Astrocyte (in vitro differentiated cells and primary cell): ENCODE data around the gene CCL17. TPM values are rescaled to one million over a fixed set of nuclear protein-coding genes. Genes with fewer than 3 reads are reported as not detected.

Experiments
- DNase-seq: peaks from one replicate; pipeline ENCODE4 v3.0.0-alpha.2; 2010; ENCODE audit warnings: low read depth
- FAIRE-seq: peaks from 2 replicates; lab custom pipeline; 2011; peaks lifted over from hg19 to GRCh38; lab: Jason Lieb, UNC
- H2AFZ ChIP-seq: 2 replicates; pipeline ENCODE4 v1.6.0; 2012; ENCODE audit warnings: low read depth, low read length, inconsistent platforms
- H3K27ac ChIP-seq: 2 replicates; pipeline ENCODE4 v1.5.1; 2011; ENCODE audit warnings: low read depth, low read length, inconsistent platforms
- H3K27me3 ChIP-seq: 2 replicates; pipeline ENCODE4 v1.6.0; 2011; ENCODE audit warnings: low read length, inconsistent platforms; ENCODE audit not compliant: insufficient read depth
- H3K36me3 ChIP-seq: 2 replicates; pipeline ENCODE4 v1.5.1; 2011; ENCODE audit warnings: low read length, inconsistent platforms; ENCODE audit not compliant: insufficient read depth
- H3K4me1 ChIP-seq: 2 replicates; pipeline ENCODE4 v1.5.1; 2011; ENCODE audit warnings: low read length, inconsistent platforms; ENCODE audit not compliant: insufficient read depth
- H3K4me2 ChIP-seq: 2 replicates; pipeline ENCODE4 v1.6.0; 2012; ENCODE audit warnings: low read length, inconsistent platforms
- H3K4me3 ChIP-seq: 2 replicates; pipeline ENCODE4 v1.5.1; 2011; ENCODE audit warnings: low read depth, mild to moderate bottlenecking, low read length, inconsistent platforms; ENCODE audit not compliant: insufficient read depth
- H3K79me2 ChIP-seq: 2 replicates; pipeline ENCODE4 v1.6.0; 2012; ENCODE audit warnings: mild to moderate bottlenecking, low read length, inconsistent platforms; ENCODE audit not compliant: insufficient read depth
- H3K9ac ChIP-seq: 2 replicates; pipeline ENCODE4 v1.6.0; 2012; ENCODE audit warnings: mild to moderate bottlenecking, low read length, inconsistent platforms
- H3K9me3 ChIP-seq: 2 replicates; pipeline ENCODE4 v1.5.1; 2012; ENCODE audit warnings: low read depth, mild to moderate bottlenecking, low read length, inconsistent platforms; ENCODE audit not compliant: insufficient read depth
- H4K20me1 ChIP-seq: 2 replicates; pipeline ENCODE4 v1.6.0; 2012; ENCODE audit warnings: low read length, inconsistent platforms; ENCODE audit not compliant: insufficient read depth
- H3K27ac Mint-ChIP-seq: one replicate; pipeline ENCODE4 v1.8.0; 2021; ENCODE audit warnings: mild to moderate bottlenecking, mixed read lengths; ENCODE audit not compliant: unreplicated experiment
- H3K27me3 Mint-ChIP-seq: one replicate; pipeline ENCODE4 v1.8.0; 2021; ENCODE audit warnings: low read depth, mixed read lengths; ENCODE audit not compliant: unreplicated experiment
- H3K36me3 Mint-ChIP-seq: one replicate; pipeline ENCODE4 v1.8.0; 2021; ENCODE audit warnings: low read depth, mixed read lengths; ENCODE audit not compliant: unreplicated experiment
- H3K4me1 Mint-ChIP-seq: one replicate; pipeline ENCODE4 v1.8.0; 2021; ENCODE audit warnings: low read depth, mixed read lengths; ENCODE audit not compliant: unreplicated experiment
- H3K4me3 Mint-ChIP-seq: one replicate; pipeline ENCODE4 v1.8.0; 2021; ENCODE audit warnings: mild to moderate bottlenecking, moderate library complexity, mixed read lengths; ENCODE audit not compliant: unreplicated experiment
- H3K9me3 Mint-ChIP-seq: one replicate; pipeline ENCODE4 v1.8.0; 2021; ENCODE audit warnings: mild to moderate bottlenecking, mixed read lengths; ENCODE audit not compliant: unreplicated experiment
- EZH2 ChIP-seq: IDR thresholded peaks from 2 replicates; pipeline ENCODE4 v1.6.1; 2012; ENCODE audit warnings: mild to moderate bottlenecking, low read length, inconsistent platforms; ENCODE audit not compliant: insufficient read depth
- total RNA-seq: library from RNA; stranded (reverse); gene quantifications from 2 replicates; pipeline ENCODE4 v1.2.1, GENCODE V29; 2021
- TF ChIP-seq, protein P1 (sequence below): IDR thresholded peaks from 2 replicates; pipeline ENCODE4 v1.5.1; 2011; ENCODE audit warnings: low read depth, mild to moderate bottlenecking, inconsistent platforms, low read length, moderate library complexity; ENCODE audit not compliant: insufficient read depth

Gene CCL17
- total RNA-seq, 1 donor from 2014 or later: not detected

DNA sequence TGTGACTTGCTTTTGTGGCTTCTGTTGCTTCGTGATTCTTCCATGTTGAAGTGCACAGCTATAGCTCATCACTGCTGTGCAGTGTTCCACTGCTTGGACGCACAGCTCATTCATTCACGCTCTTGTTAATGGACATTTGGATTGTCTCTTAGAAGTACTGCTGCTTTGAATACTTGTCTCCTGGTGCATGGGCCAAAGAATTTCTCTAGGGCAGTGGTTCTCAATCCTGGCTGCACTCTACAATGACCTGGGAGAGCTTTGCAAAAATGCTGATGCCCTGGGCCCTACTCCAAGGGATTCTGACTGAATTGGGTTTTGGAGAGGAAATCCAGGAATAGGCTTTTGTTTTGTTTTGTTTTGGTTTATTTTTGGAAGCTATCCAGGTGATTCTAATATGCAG lies 20.0 kb downstream of the CCL17 start:
- no peak overlapping the region for H3K9ac ChIP-seq
- H3K36me3 Mint-ChIP-seq: no peaks in the 10 kb centered on the region
- H3K4me3 Mint-ChIP-seq: no peak overlapping the region
- no peaks in the 10 kb centered on the region for H3K9me3 Mint-ChIP-seq
- H3K27me3 ChIP-seq: no peaks in the 10 kb centered on the region
- H3K4me1 ChIP-seq: peaks cover 5% of the 10 kb centered on the region
- no peaks in the 10 kb centered on the region for H3K9me3 ChIP-seq
- H3K4me3 ChIP-seq: no peak overlapping the region
- H3K27ac ChIP-seq: no peak overlapping the region
- no peak for TF ChIP-seq EZH2
- TF ChIP-seq, protein P1, sequence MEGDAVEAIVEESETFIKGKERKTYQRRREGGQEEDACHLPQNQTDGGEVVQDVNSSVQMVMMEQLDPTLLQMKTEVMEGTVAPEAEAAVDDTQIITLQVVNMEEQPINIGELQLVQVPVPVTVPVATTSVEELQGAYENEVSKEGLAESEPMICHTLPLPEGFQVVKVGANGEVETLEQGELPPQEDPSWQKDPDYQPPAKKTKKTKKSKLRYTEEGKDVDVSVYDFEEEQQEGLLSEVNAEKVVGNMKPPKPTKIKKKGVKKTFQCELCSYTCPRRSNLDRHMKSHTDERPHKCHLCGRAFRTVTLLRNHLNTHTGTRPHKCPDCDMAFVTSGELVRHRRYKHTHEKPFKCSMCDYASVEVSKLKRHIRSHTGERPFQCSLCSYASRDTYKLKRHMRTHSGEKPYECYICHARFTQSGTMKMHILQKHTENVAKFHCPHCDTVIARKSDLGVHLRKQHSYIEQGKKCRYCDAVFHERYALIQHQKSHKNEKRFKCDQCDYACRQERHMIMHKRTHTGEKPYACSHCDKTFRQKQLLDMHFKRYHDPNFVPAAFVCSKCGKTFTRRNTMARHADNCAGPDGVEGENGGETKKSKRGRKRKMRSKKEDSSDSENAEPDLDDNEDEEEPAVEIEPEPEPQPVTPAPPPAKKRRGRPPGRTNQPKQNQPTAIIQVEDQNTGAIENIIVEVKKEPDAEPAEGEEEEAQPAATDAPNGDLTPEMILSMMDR: no peak
- no peak for DNase-seq
- no peaks in the 10 kb centered on the region for H3K79me2 ChIP-seq
- peaks cover 11% of the 10 kb centered on the region for H3K36me3 ChIP-seq
- H4K20me1 ChIP-seq: no peaks in the 10 kb centered on the region
- FAIRE-seq: no peak
- H3K27me3 Mint-ChIP-seq: no peaks in the 10 kb centered on the region
- no peak overlapping the region for H3K4me2 ChIP-seq
- H3K27ac Mint-ChIP-seq: no peak overlapping the region
- no peak overlapping the region for H2AFZ ChIP-seq
- H3K4me1 Mint-ChIP-seq: no peaks in the 10 kb centered on the region

GRCh38 chr16:57426356-57426755 lies 21.8 kb downstream of the CCL17 start:
- H3K27ac Mint-ChIP-seq: no peak overlapping the region
- no peaks in the 10 kb centered on the region for H4K20me1 ChIP-seq
- peaks cover 26% of the 10 kb centered on the region for H3K36me3 ChIP-seq
- H3K27me3 ChIP-seq: no peaks in the 10 kb centered on the region
- H3K9ac ChIP-seq: no peak overlapping the region
- H3K4me1 ChIP-seq: peaks cover 5% of the 10 kb centered on the region
- no peaks in the 10 kb centered on the region for H3K79me2 ChIP-seq
- no peaks in the 10 kb centered on the region for H3K9me3 Mint-ChIP-seq
- no peaks in the 10 kb centered on the region for H3K27me3 Mint-ChIP-seq
- no peak overlapping the region for H3K4me3 Mint-ChIP-seq
- peaks cover 11% of the 10 kb centered on the region for H3K36me3 Mint-ChIP-seq
- no peak for FAIRE-seq
- H3K4me1 Mint-ChIP-seq: no peaks in the 10 kb centered on the region
- no peak for DNase-seq
- TF ChIP-seq, protein P1: no peak
- no peak for TF ChIP-seq EZH2
- no peaks in the 10 kb centered on the region for H3K9me3 ChIP-seq
- no peak overlapping the region for H3K4me2 ChIP-seq
- no peak overlapping the region for H3K27ac ChIP-seq
- no peak overlapping the region for H2AFZ ChIP-seq
- H3K4me3 ChIP-seq: no peak overlapping the region

GRCh38 chr16:57427307-57427706 lies 22.7 kb downstream of the CCL17 start:
- H3K27me3 ChIP-seq: no peaks in the 10 kb centered on the region
- H3K9ac ChIP-seq: no peak overlapping the region
- H3K27me3 Mint-ChIP-seq: no peaks in the 10 kb centered on the region
- H3K4me1 ChIP-seq: peaks cover 2% of the 10 kb centered on the region
- no peak overlapping the region for H3K4me2 ChIP-seq
- H3K27ac ChIP-seq: no peak overlapping the region
- no peaks in the 10 kb centered on the region for H3K4me1 Mint-ChIP-seq
- H3K9me3 Mint-ChIP-seq: no peaks in the 10 kb centered on the region
- FAIRE-seq (no peak), DNase-seq (no peak)
- no peak overlapping the region for H3K4me3 Mint-ChIP-seq
- H3K4me3 ChIP-seq: no peak overlapping the region
- peaks cover 36% of the 10 kb centered on the region for H3K36me3 ChIP-seq
- H3K9me3 ChIP-seq: no peaks in the 10 kb centered on the region
- H2AFZ ChIP-seq: no peak overlapping the region
- H4K20me1 ChIP-seq: no peaks in the 10 kb centered on the region
- H3K79me2 ChIP-seq: no peaks in the 10 kb centered on the region
- H3K36me3 Mint-ChIP-seq: peaks cover 11% of the 10 kb centered on the region
- H3K27ac Mint-ChIP-seq: no peak overlapping the region
- TF ChIP-seq, protein P1: no peak
- no peak for TF ChIP-seq EZH2
